Activated T-cell treated with anti-CD3 and anti-CD28 coated beads, Interleukin-2, amount 50 U/mL, for 1 hour (primary cell): Measurements from ENCODE around the gene SPATA22.
"Not testable (repeated sequence)": the region's sequence is repeated elsewhere in the genome, so short reads cannot be mapped to it uniquely, and the experiment has no call there.

Experiments
- DNase-seq: peaks from one replicate; pipeline ENCODE4 v3.0.0-alpha.2; 2020

Gene SPATA22

GRCh38 chr17:3472137-3472536 lies 518 bp upstream of the SPATA22 start:
- DNase-seq = no peak

- DNase-seq = no peak
Observed at GRCh38 chr17:3469529-3469928, 2.1 kb downstream of the SPATA22 start.

GRCh38 chr17:3466355-3466754 lies 5.3 kb downstream of the SPATA22 start:
- DNase-seq = not testable (repeated sequence)

- DNase-seq = no peak
Observed at GRCh38 chr17:3448059-3448665, 23.5 kb downstream of the SPATA22 start.

GRCh38 chr17:3447625-3448024 lies 24.0 kb downstream of the SPATA22 start:
- no peak for DNase-seq

GRCh38 chr17:3440451-3440850 lies 31.2 kb downstream of the SPATA22 start:
- DNase-seq = no peak

- DNase-seq = no peak
Observed at GRCh38 chr17:3438368-3438767, 33.3 kb downstream of the SPATA22 start.

- DNase-seq = no peak
Observed at GRCh38 chr17:3433741-3434140, 37.9 kb downstream of the SPATA22 start, which contains the start of gene OR1E2. OR1E2 (minus strand) TSS chr17:3433841; CDS start chr17:3433841, 0 bp downstream.

GRCh38 chr17:3433215-3433614 lies 38.4 kb downstream of the SPATA22 start:
- not testable (repeated sequence) for DNase-seq

- no peak for DNase-seq
Observed at GRCh38 chr17:3418222-3418621, 53.4 kb downstream of the SPATA22 start.

GRCh38 chr17:3415610-3416009 lies 56.0 kb downstream of the SPATA22 start:
- no peak for DNase-seq

- not testable (repeated sequence) for DNase-seq
Observed at GRCh38 chr17:3412216-3412615, 59.4 kb downstream of the SPATA22 start.

- DNase-seq = no peak
Observed at GRCh38 chr17:3411070-3411469, 60.5 kb downstream of the SPATA22 start, which contains the start of gene OR3A3. OR3A3 (plus strand) TSS chr17:3411370.

- DNase-seq = not testable (repeated sequence)
Observed at GRCh38 chr17:3403856-3404255, 67.8 kb downstream of the SPATA22 start.

- no peak for DNase-seq
Observed at GRCh38 chr17:3401786-3402185, 69.8 kb downstream of the SPATA22 start.

- no peak for DNase-seq
Observed at GRCh38 chr17:3400055-3400454, 71.6 kb downstream of the SPATA22 start.

GRCh38 chr17:3398310-3398709 lies 73.3 kb downstream of the SPATA22 start, which contains the start of gene OR1E1:
OR1E1 (minus strand) TSS chr17:3398410; CDS start chr17:3398410, 0 bp downstream.
- DNase-seq = no peak

GRCh38 chr17:3397801-3398200 lies 73.8 kb downstream of the SPATA22 start:
- DNase-seq = not testable (repeated sequence)
